Ecto neural progenitor cell (in vitro differentiated cells): ENCODE results near the gene B3GALT4.
A peak's percentile ranks its signal among the peaks of the same experiment; 100 is the strongest.
"Not testable (repeated sequence)": the region's sequence is repeated elsewhere in the genome, so short reads cannot be mapped to it uniquely, and the experiment has no call there.

Experiments used
- DNase-seq: peaks from one replicate; pipeline ENCODE4 v3.0.0-alpha.2; 2018; ENCODE audit warnings: low spot score

Gene B3GALT4

GRCh38 chr6:33276864-33277662 lies at the start of gene B3GALT4:
B3GALT4 (plus strand) TSS chr6:33277123; CDS start chr6:33277420, 297 bp downstream.
- peak; percentile 90 for DNase-seq

GRCh38 chr6:33235221-33235634 lies 41.7 kb upstream of the B3GALT4 start:
- DNase-seq, result no peak

GRCh38 chr6:33236328-33236727 lies 40.6 kb upstream of the B3GALT4 start:
- DNase-seq, result no peak

GRCh38 chr6:33236852-33237251 lies 40.1 kb upstream of the B3GALT4 start:
- no peak for DNase-seq

- DNase-seq, result no peak
These were observed 39.2 kb upstream of the B3GALT4 start for GRCh38 chr6:33237741-33238140.

- DNase-seq, result no peak
These were observed 35.0 kb upstream of the B3GALT4 start for GRCh38 chr6:33241968-33242367.

GRCh38 chr6:33243476-33243875 lies 33.4 kb upstream of the B3GALT4 start:
- DNase-seq, result no peak

GRCh38 chr6:33247977-33248642 lies 28.8 kb upstream of the B3GALT4 start:
- DNase-seq, result peak; percentile 91

- no peak for DNase-seq
These were observed 28.3 kb upstream of the B3GALT4 start for GRCh38 chr6:33248643-33248931.

GRCh38 chr6:33248932-33249731 lies 27.8 kb upstream of the B3GALT4 start:
- peak; percentile 94 for DNase-seq

GRCh38 chr6:33249732-33250630 lies 26.9 kb upstream of the B3GALT4 start:
- no peak for DNase-seq

GRCh38 chr6:33250731-33251130 lies 26.2 kb upstream of the B3GALT4 start:
- DNase-seq, result no peak

- no peak for DNase-seq
These were observed 25.4 kb upstream of the B3GALT4 start for GRCh38 chr6:33251395-33252012.

- no peak for DNase-seq
These were observed 24.2 kb upstream of the B3GALT4 start for GRCh38 chr6:33252759-33253158.

- DNase-seq, result no peak
These were observed 22.3 kb upstream of the B3GALT4 start for GRCh38 chr6:33254591-33254990.

GRCh38 chr6:33259032-33259431 lies 17.9 kb upstream of the B3GALT4 start:
- no peak for DNase-seq

- DNase-seq, result not testable (repeated sequence)
These were observed 14.4 kb upstream of the B3GALT4 start for GRCh38 chr6:33262490-33262889.

- no peak for DNase-seq
These were observed 12.9 kb upstream of the B3GALT4 start for GRCh38 chr6:33264015-33264414.

- no peak for DNase-seq
These were observed 5.8 kb upstream of the B3GALT4 start for GRCh38 chr6:33271117-33271467.

GRCh38 chr6:33271468-33272274 lies 5.3 kb upstream of the B3GALT4 start, which contains the start of the genes RPS18 and VPS52:
RPS18 (plus strand) TSS chr6:33272075; CDS start chr6:33272120, 45 bp downstream.
VPS52 (minus strand) TSS chr6:33271876; CDS start chr6:33271675, 201 bp downstream.
- DNase-seq, result peak; percentile 91
